G401 (cell line): ENCODE measurements around the gene SHROOM3. TPM values are rescaled to one million over a fixed set of nuclear protein-coding genes. Genes with fewer than 3 reads are reported as not detected.

Experiments
- DNase-seq: peaks from one replicate; pipeline ENCODE4 v3.0.0-alpha.2; 2015; ENCODE audit warnings: low spot score
- in situ Hi-C: cut with HindIII; loops from 2 replicates; pipeline ENCODE4 v1.10.0; 2016; ENCODE audit warnings: low sequenced_read_pairs, mixed read lengths
- total RNA-seq: library from RNA; depleted of rRNA; stranded (reverse); fragments of >200 nt; shearing (Covaris generic); gene quantifications from 2 replicates; pipeline ENCODE4 v1.2.3, GENCODE V29; 2014

Gene SHROOM3
- total RNA-seq, 1 experiment from 2014 or later: 58.4 TPM

DNA sequence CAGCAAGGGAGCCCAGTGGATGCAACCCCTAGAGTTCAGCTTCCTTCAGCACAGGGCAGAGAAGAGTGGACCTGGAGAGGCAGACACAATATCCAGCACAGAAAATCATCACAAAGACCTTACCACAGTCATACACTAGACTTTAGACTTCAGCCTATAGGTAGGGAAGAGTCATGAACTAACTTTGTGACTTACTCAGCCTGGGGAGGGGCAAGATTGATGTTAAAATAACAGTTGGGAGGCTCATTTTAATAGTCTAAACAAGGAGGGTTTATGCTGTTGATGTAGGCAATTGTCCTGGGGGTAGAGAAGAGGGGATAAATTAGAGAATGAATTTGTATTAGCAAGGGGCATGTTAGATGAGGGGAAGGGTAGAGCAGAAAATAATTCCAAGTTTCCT is 338.7 kb downstream of the SHROOM3 start:
- in situ Hi-C loops: no loop called here
- no peak for DNase-seq

DNA sequence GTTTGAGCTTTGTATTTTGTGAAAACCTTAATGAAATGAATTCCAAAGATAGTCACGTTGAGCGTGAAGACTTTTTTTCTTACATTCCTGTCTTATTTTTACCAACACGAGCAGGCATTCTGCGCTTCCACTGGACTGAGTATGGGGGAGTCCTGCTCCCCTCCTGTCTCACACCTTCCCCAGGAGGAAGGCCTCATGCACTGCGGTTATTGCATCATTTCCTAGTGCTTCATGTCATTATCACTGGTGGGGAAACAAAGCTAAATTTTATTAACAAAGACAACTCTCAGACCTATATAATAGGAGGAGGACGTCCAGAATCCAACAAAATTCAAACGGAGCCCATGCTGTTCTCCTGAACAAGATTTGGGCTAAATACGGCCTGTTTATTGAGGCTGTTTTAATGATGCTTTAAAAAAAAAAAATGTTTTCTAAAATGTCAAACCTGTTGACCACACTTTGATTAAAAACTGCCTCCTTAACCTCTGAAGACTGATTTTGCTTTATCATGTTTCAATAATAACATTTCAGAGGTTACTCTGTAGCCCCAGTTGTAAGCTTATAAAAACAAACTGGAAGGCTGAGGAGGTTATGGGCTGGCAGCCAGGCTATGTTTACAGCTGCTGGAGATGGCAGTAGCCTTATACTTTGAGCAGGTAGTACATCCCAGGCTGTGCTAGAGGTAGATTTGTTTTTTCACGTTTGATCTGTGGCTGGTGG is 344.9 kb downstream of the SHROOM3 start:
- in situ Hi-C loops: no loop called here

DNA sequence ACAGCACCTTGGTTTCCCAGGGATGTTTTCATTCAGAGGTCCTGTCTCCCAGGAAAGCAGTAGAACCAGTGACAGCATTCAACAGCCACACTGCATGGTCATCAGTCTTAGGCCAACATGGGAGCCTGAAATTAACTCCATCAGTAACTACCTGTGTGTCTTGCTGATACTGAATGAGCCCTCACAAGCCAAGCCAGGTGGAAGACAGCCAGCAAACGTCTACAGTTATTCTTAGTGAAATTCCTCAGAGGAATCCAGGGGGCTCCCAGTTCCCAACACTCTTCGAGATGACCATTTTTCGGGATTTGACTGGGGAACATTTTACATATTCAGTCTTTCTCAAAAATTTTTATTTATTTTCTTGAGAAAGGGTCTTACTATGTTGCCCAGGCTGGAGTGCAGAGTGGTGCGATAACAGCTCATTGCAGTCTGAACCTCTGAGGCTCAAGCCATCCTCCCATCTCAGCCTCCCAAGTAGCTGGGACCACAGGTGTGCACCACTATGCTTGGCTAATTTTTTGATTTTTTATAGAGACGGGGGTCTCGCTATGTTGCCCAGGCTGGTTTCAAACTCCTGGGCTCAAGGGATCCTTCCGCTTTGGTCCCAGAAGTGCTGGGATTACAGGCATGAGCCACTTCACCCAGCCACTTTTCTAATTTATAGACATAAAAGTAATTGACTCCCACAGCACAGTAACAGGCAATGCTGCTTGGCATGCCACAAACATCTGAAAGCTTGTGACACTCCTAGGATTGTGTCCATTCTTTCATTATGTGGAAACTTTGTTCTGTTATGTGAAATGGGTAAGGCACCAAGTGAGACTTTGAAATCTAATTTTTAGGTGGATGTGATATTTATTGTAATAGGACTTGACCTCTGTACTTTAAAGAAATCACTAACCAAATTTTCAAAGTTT is 346.0 kb downstream of the SHROOM3 start:
- no peak for DNase-seq
- in situ Hi-C loops: no loop called here

More for the DNA sequence above, 344.9 kb downstream of the SHROOM3 start:
- no peak for DNase-seq

DNA sequence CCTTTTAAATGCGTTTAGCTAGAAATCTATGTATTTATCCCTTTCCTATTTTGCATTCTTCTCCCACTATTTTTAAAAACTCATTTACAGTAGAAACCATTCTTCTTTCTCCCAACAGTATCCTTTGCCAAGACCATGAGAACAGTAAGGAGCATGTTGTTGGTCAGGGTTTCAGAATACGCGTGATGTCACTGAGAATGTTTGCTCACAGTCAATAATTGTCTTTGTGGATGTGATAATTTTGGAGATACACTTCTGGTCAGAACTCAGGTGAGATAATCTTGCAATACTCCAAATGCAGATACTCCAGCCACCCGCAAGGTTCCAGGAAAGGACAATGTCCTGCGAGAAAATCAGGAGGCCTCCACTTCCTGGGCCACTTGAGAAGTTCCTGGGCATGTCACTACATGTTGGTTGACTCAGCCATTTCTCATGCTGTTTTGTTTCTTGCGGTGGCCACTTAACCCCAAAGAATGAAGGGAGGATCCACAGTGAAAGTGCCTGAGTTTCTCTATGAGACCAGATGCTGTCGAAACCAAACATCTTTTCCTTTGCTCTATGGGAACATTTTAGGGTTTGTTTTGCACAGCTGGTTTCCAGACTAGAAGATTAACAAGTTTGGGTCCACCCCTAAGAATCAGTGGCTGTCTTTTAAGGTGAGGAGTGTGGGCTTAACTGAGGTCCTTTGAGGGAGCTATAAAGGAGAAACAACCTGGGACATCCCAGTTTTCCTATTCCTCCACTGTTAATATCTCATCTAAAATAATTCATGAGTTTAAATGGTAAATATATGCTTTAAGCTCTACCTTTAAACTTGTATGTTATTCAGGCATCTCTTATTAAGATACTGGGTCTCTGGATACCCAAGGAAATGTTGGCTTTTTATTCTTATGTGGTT is 346.9 kb downstream of the SHROOM3 start:
- in situ Hi-C loops: no loop called here
- no peak for DNase-seq

DNA sequence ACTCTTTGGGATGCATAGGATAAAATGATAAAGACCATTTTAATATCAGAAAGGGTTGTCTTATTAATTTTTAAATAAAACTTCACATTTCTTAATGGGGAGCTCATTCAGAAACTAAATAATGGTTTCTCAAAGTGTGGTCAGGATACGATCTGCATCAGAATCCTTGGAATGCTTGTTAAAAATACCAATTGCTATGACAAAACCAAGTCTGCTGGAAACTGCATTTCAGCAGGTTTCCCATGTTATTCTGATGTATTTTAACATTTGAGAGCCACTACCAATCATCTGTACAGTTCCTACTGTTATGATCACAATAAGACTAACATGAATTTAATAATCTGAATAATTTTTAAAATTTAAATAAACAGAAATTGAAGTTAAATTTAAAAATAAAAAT is 347.8 kb downstream of the SHROOM3 start:
- in situ Hi-C loops: no loop called here
- DNase-seq: no peak

DNA sequence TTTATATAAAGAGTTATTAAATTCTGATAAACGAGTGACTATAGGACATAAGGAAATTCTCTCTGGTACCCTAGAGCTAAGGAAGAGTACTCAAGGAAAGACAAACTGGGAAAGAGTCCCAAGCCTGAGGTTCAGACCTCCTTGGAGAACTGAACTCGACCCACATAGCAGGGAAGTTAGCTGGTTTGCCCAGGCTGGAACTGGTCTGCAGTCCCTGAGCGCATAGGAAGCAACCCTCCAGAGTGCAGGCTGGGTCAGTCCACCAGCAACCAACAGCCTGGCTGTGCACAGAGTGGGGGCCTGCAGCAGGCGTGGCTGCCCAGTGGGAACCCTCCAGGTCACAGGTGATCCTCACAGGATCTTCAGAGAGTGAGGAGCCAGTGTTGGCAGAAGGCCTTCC is 348.8 kb downstream of the SHROOM3 start:
- DNase-seq: no peak
- in situ Hi-C loops: no loop called here

DNA sequence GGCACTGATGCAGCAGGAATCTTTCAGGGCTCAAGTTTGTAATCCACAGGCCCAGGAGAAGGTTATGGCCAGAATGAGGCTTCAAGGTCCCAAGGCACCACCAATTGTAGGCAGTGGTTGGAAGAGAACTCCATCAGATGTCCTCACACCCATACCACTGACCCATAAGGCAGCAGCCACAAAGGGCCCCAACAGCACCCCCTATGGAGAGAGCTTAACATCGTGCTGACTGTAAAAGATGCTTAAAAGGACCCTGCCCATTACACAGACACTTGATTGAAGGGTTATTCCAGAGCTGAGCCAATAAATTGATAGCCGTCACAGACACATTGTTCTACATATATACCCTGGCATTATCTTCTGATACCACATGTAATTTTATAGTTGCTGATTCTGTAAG is 349.2 kb downstream of the SHROOM3 start:
- in situ Hi-C loops: no loop called here
- DNase-seq: no peak

DNA sequence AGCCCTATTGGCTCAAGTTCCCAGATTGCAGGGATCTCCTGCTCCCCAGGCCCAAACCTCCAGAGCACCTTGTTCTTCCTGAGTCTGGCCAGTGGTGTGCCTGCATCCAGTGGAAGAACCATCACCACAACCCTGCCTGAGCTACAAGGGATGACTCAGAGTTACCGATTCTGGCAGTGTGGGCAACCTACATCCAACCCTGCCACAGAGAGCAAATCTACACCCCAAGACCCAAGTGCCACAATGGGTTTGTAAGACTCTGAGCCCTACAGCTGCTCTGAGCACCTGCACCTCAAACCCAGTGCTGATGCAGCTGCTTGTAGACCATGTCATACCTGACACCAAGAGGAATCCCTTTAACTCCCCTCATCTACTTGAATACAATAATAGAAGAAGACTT is 352.9 kb downstream of the SHROOM3 start:
- in situ Hi-C loops: no loop called here
- no peak for DNase-seq

DNA sequence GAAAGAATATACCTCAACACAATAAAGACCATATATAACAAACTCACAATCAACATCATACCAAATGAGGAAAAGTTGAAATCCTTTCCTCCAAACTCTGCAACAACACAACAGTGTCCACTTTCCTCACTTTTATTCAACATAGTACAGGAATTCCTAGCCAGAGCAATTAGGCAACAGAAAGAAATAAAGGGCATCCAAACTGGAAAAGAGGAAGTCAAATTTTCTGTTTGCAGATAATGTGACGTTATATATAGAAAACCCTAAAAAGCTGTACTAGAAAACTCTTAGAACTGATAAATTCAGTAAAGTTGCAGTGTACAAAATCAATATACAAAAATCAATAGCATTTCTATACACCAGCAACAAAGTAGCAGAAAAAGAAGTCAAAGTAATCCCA is 355.3 kb downstream of the SHROOM3 start:
- no peak for DNase-seq
- in situ Hi-C loops: no loop called here

DNA sequence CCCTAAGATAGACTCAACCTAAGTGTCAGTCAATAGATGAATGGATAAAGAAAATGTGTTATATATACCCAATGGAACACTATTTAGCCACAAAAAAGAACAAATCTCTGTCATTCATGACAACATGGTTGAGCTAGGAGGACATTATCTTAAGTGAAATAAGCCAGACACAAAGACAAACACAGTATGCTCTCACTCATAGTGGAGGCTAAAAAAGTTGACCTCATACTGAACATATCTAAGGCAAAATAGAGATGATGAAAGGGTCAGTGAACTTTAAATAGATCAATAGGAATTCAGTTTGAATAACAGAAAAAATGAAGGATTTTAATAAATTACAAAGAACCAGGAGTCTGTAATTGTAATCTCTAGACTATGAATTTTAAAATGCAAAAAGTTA is 356.4 kb downstream of the SHROOM3 start:
- in situ Hi-C loops: no loop called here
- DNase-seq: no peak

DNA sequence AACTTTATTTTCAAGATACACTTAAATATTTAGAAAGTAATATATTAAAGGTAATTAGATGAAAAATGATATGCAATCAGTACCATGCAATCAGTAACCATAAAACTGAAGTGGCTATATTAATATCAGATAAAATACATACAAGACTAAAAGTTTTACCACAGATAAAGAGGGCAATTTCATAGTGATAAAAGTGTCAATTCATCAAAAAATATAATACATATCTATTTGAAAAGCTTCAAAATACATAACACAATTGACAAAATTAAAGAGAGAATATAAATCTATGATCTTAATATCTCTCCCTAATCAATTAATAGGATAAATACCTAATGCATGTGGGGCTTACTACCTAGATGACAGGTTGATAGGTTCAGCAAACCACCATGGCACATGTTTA is 357.4 kb downstream of the SHROOM3 start:
- in situ Hi-C loops: no loop called here
- DNase-seq: no peak

DNA sequence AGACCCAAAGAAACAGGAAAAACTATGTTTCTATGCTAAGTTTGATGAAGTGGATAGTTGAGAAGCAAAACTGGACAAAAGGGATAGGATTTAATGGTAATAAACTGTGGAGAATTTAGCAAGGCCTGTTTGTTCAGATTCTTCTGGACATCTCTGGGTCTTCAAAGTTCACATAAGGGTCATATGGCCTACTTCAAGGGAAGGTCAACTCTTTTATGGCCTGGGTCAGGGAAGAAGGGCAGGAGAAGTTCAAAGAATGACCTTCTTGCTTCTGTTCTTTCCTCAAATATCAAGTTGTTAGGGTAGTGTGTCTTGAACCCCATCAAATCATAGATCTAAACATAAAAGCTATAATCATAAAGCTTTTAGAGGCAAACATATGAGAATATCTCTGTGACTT is 360.2 kb downstream of the SHROOM3 start:
- in situ Hi-C loops: no loop called here
- no peak for DNase-seq

DNA sequence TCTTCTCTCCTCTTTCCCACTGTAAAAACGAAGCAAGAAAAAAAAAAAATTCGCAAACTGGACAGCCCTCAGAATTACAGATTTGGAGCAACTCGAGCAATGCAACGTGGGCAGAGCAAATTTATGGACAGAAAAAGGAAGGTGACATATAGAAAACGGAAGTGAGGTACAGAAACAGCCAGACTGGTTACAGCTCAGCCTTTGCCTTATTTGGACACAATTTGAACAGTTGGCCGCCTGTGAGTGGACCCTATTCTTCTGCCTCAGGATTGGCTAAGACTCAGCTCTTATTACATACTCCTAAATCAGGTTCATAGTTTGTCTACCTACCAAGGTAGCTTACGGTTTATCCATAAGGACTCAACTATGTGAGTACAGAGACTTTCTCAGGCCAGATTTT is 364.1 kb downstream of the SHROOM3 start:
- in situ Hi-C loops: no loop called here

DNA sequence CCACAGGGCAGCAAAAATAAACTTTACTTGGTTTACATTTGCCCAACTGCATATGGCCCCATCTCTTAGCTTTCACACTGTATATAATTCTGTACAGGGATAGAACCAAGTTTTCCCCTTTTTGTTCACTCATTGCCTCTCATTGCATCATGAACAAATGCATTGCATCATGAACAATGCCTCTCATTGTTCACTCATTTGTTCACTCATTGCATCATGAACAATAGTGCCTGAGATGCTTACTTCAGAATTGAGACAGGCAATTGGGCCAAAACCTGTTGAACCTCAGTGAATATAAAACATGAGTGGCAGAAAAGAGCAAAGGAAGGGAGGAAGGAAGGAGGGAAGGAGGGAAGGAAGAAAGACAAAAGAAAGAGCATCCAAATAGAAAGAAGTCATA is 364.7 kb downstream of the SHROOM3 start:
- DNase-seq: no peak

More for the DNA sequence above, 364.1 kb downstream of the SHROOM3 start:
- DNase-seq: no peak

DNA sequence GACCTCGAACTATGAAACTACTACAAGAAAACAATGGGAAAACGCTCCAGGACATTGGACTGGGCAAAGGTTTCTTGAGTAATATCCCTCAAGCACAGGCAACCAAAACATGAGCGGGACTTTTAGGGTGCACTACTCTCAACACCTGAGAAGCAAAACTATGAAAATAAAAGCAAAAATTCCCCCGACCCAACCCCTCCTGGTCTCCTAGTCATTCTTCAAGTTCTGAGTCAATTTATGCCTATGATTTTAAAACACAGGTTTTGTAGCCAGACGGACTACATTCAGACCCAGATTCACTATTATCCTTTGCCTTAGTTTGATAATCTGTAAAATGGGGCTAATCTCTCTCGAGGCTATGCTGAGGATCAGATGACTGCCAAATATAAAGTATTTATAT is 365.9 kb downstream of the SHROOM3 start:
- in situ Hi-C loops: no loop called here
- no peak for DNase-seq

More for the DNA sequence above, 364.7 kb downstream of the SHROOM3 start:
- in situ Hi-C loops: no loop called here

DNA sequence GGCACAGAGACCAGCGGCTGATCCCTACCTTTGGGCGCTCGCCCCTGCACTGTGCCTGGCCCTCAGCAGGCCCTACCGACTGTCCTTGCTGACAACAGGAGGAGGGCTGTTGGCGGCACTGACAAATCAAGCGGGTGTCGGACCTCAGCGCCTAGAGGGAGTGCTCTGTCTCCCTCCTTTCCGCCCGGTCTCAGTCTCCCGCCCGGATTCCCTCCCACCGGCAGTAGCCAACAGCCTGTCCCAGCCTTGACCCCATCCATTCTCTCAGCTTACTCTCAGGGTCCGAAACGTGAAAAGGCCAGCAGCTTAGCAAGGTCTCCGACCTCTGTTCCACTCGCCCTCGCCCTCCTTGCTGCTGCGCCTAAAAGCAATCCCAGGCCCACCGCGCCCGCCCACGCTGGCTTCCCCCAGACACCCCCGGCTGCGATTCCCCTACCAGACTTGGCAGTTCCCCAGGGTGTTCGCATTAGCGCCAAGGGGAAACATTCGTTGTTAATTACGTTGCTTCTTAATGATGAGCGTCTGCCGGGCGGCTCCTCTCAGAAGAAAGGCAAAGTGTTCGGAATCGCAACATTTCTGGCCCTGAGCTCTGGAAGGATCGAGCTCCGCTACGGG is 366.7 kb downstream of the SHROOM3 start:
- DNase-seq: no peak
- in situ Hi-C loops: no loop called here

DNA sequence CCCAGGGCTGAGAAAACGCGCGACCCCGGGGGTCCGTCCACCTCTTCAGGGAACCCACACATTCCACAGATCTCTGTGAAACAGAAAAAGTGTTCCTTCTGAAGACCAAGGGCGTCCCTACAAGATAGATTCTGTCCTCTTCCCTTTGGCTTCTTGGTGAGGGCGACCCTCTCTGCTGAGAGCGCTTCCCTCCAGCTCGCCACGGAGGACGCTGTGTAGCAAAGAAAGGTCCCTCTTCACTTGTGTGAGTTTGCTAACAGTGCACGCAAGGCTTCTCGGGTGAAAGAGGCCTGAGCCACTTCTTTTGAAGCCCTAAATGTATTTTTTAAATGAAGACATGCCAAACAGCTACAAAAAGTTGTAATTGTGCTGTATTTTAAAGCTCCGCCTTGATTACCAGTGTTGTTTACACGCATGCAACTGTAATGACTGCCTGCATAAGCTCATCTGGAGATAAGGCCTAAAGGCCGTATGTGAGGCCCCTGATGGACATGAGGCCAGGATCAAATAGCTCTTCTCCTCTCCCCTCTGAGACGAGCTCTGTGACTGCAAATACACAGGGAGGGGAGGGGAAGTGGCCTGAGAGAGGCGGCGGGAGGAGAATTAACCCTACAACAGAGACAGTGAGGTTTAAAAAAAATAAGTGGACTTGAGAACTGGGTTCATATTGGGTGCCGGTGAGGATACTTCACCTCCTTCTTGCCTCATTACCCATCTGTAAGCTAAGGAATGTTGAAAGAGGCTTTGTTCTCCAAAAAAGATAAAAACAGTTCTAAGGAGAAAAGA is 367.4 kb downstream of the SHROOM3 start:
- in situ Hi-C loops: no loop called here
- DNase-seq: no peak

DNA sequence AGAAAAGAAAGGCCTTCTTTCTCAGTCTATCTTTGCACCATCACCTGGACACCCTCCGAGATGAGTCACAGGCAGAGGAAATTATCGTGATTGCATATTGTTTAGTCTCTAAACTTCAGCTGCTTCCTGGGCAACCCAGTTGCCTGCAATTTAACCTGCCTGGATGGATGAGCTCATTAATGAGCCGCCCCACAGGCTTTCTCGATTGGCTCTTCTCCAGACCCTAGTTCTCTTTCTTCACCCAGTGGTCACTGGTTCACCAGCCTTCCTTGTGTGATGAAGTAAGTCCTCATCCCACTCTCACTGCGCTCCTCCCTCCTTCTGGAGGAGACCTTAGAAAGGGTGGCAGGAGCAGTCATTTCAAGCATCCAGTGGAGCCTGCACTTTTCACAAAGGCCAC is 368.5 kb downstream of the SHROOM3 start:
- DNase-seq: no peak
- in situ Hi-C loops: no loop called here
